Hepatocyte (in vitro differentiated cells): ENCODE data around the gene CCL25. TPM values are rescaled to one million over a fixed set of nuclear protein-coding genes. Genes with fewer than 3 reads are reported as not detected.

Source experiments
- DNase-seq: peaks from one replicate; pipeline ENCODE4 v3.0.0-alpha.2; 2016; ENCODE audit warnings: low spot score
- H2AFZ ChIP-seq: fragments of 200-600 bp; sonication (generic); 2 replicates; pipeline ENCODE4 v1.6.0; 2016; ENCODE audit warnings: antibody characterized with exemption, mild to moderate bottlenecking
- H3K27ac ChIP-seq: fragments of 200-600 bp; sonication (generic); 2 replicates; pipeline ENCODE4 v1.5.1; 2016; ENCODE audit warnings: mild to moderate bottlenecking
- H3K27me3 ChIP-seq: fragments of 200-600 bp; sonication (generic); 2 replicates; pipeline ENCODE4 v1.6.1; 2016
- H3K36me3 ChIP-seq: fragments of 200-600 bp; sonication (generic); replicated peaks from 2 replicates; pipeline ENCODE4 v1.5.1; 2016; ENCODE audit warnings: low read depth; ENCODE audit not compliant: insufficient read depth
- H3K4me1 ChIP-seq: fragments of 200-600 bp; sonication (generic); 2 replicates; pipeline ENCODE4 v1.5.1; 2016; ENCODE audit warnings: mild to moderate bottlenecking, moderate library complexity; ENCODE audit not compliant: insufficient read depth
- H3K4me2 ChIP-seq: fragments of 200-600 bp; sonication (generic); 2 replicates; pipeline ENCODE4 v1.6.0; 2016
- H3K4me3 ChIP-seq: fragments of 200-600 bp; sonication (generic); 2 replicates; pipeline ENCODE4 v1.5.1; 2016; ENCODE audit warnings: mild to moderate bottlenecking
- H3K79me2 ChIP-seq: fragments of 200-600 bp; sonication (generic); 2 replicates; pipeline ENCODE4 v1.6.0; 2017; ENCODE audit warnings: mild to moderate bottlenecking
- H3K9me2 ChIP-seq: fragments of 200-600 bp; sonication (generic); replicated peaks from 2 replicates; pipeline ENCODE4 v1.6.0; 2017; ENCODE audit warnings: mild to moderate bottlenecking; ENCODE audit not compliant: insufficient read depth
- H3K9me3 ChIP-seq: fragments of 200-600 bp; sonication (generic); 2 replicates; pipeline ENCODE4 v1.5.1; 2016; ENCODE audit warnings: low read depth, mild to moderate bottlenecking
- H4K20me1 ChIP-seq: fragments of 200-600 bp; sonication (generic); 2 replicates; pipeline ENCODE4 v1.6.0; 2016; ENCODE audit warnings: mild to moderate bottlenecking; ENCODE audit not compliant: insufficient read depth, poor library complexity, severe bottlenecking
- EZH2 ChIP-seq: fragments of 200-600 bp; sonication (generic); IDR thresholded peaks from 2 replicates; pipeline ENCODE4 v1.6.1; 2016; ENCODE audit warnings: antibody characterized with exemption, mild to moderate bottlenecking, borderline replicate concordance
- EZH2phosphoT487 ChIP-seq: fragments of 200-600 bp; sonication (generic); IDR thresholded peaks from one replicate; pipeline ENCODE4 v1.6.1; 2018; ENCODE audit warnings: antibody characterized with exemption, mild to moderate bottlenecking, low read depth, moderate library complexity; ENCODE audit not compliant: unreplicated experiment, severe bottlenecking
- WGBS: methylation state at CpG from one replicate; pipeline ENCODE4 v1.1.6; 2016; ENCODE audit warnings: low lambda C conversion rate; ENCODE audit errors: missing lambda C conversion rate; 5-methylcytosine and 5-hydroxymethylcytosine counted together
- polyA plus RNA-seq: library from polyadenylated mRNA; unstranded; fragments of >200 nt; fragmentation: Nextera tagmentation; extraction: Ambion mirVana; gene quantifications from 2 replicates; pipeline ENCODE4 v1.2.1, GENCODE V29; 2016
- total RNA-seq: library from RNA; depleted of rRNA; stranded (reverse); fragments of >200 nt; gene quantifications from 2 replicates; pipeline ENCODE4 v1.2.3, GENCODE V29; 2014
- TF ChIP-seq, protein P1 (sequence below): fragments of 200-600 bp; sonication (generic); IDR thresholded peaks from 2 replicates; pipeline ENCODE4 v1.5.1; 2016; ENCODE audit warnings: antibody characterized with exemption, mild to moderate bottlenecking; ENCODE audit not compliant: poor library complexity

CCL25 gene, protein sequence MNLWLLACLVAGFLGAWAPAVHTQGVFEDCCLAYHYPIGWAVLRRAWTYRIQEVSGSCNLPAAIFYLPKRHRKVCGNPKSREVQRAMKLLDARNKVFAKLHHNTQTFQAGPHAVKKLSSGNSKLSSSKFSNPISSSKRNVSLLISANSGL
- total RNA-seq = 1.2 TPM in 1 of 2 replicates, not detected in the other
- 2.1 TPM in 1 of 2 replicates, not detected in the other for polyA plus RNA-seq

GRCh38 chr19:8052464-8052859 is at the start of gene CCL25:
Gene CCL25, plus strand, starts transcription at chr19:8052760. Its CDS starts 290 bp downstream, at chr19:8053050.
- Histone ChIP-seq H3K4me3 (no peak within 1 kb of the TSS), H3K4me1 (no peaks in the 10 kb centered on the region), H4K20me1 (no peaks in the 10 kb centered on the region), H3K36me3 (no peaks in the 10 kb centered on the region), H3K79me2 (no peaks in the 10 kb centered on the region), H3K9me3 (no peaks in the 10 kb centered on the region), H3K27ac (no peak within 1 kb of the TSS), H3K27me3 (no peaks in the 10 kb centered on the region), H2AFZ (no peak within 1 kb of the TSS), H3K9me2 (no peaks in the 10 kb centered on the region), H3K4me2 (no peak within 1 kb of the TSS)
- no peak for TF ChIP-seq EZH2phosphoT487
- TF ChIP-seq EZH2 = no peak
- DNase-seq = no peak
- 55% methylated on average over 2 of the region's 7 CpGs for WGBS

DNA sequence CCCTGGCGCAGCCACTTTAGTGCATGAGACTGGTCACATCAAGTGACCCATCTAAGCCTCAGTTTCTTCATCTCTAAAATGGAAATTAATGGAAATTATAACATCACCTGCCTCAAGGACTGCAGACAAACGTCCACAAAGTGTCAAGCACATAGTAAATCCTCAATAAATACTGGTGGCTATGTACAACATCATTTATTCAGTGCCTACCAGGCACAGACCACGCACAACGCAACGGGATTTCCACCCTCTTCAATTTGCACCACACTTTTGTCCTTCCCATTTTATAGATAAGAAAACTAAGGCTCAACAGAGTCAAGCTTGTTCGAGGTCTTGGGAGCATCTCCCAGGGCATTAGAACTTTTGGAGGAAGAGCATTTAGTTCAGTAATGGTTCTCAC is 48.6 kb upstream of the CCL25 start:
- peak overlapping the region; percentile 93 for H3K4me2 ChIP-seq
- peak overlapping the region; percentile 54 for H3K27ac ChIP-seq
- H3K27me3 ChIP-seq = no peaks in the 10 kb centered on the region
- no peaks in the 10 kb centered on the region for H3K9me3 ChIP-seq
- H3K4me3 ChIP-seq = peak overlapping the region; percentile 39
- peaks cover 57% of the 10 kb centered on the region for H4K20me1 ChIP-seq
- no peak overlapping the region for H2AFZ ChIP-seq
- no peaks in the 10 kb centered on the region for H3K36me3 ChIP-seq
- 75% methylated on average over 6 of the region's 6 CpGs for WGBS
- DNase-seq = no peak
- no peak for TF ChIP-seq EZH2
- TF ChIP-seq, protein P1, sequence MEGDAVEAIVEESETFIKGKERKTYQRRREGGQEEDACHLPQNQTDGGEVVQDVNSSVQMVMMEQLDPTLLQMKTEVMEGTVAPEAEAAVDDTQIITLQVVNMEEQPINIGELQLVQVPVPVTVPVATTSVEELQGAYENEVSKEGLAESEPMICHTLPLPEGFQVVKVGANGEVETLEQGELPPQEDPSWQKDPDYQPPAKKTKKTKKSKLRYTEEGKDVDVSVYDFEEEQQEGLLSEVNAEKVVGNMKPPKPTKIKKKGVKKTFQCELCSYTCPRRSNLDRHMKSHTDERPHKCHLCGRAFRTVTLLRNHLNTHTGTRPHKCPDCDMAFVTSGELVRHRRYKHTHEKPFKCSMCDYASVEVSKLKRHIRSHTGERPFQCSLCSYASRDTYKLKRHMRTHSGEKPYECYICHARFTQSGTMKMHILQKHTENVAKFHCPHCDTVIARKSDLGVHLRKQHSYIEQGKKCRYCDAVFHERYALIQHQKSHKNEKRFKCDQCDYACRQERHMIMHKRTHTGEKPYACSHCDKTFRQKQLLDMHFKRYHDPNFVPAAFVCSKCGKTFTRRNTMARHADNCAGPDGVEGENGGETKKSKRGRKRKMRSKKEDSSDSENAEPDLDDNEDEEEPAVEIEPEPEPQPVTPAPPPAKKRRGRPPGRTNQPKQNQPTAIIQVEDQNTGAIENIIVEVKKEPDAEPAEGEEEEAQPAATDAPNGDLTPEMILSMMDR = no peak
- TF ChIP-seq EZH2phosphoT487 = no peak
- H3K4me1 ChIP-seq = peaks cover 10% of the 10 kb centered on the region
- peaks cover 69% of the 10 kb centered on the region for H3K79me2 ChIP-seq
- no peaks in the 10 kb centered on the region for H3K9me2 ChIP-seq

GRCh38 chr19:8004723-8005513 is 47.6 kb upstream of the CCL25 start:
- DNase-seq = peak; percentile 59
- TF ChIP-seq, protein P1 = no peak
- TF ChIP-seq EZH2phosphoT487 (no peak), EZH2 (no peak)

More at GRCh38 chr19:8004723-8005513, 47.6 kb upstream of the CCL25 start:
- Histone ChIP-seq H3K36me3 (no peaks in the 10 kb centered on the region), H3K9me3 (no peaks in the 10 kb centered on the region), H3K27me3 (no peaks in the 10 kb centered on the region), H3K4me3 (peak overlapping the region; percentile 39), H3K27ac (peak overlapping the region; percentile 54), H4K20me1 (peaks cover 48% of the 10 kb centered on the region), H3K4me1 (peaks cover 10% of the 10 kb centered on the region), H2AFZ (no peak overlapping the region), H3K4me2 (peak overlapping the region; percentile 93), H3K79me2 (peaks cover 60% of the 10 kb centered on the region), H3K9me2 (no peaks in the 10 kb centered on the region)
- WGBS = 1% methylated on average over 31 of the region's 74 CpGs
